Renal pelvis (tissue), 4 donors: ENCODE results near the gene UGT1A3. TPM values are rescaled to one million over a fixed set of nuclear protein-coding genes. Genes with fewer than 3 reads are reported as not detected.

Experiments
- DNase-seq: peaks from one replicate; pipeline ENCODE4 v3.0.0-alpha.2; 2013
- polyA plus RNA-seq, 3 donors: library from polyadenylated mRNA; unstranded; fragments of 120-200 nt; gene quantifications; one replicate each; pipeline ENCODE4 v1.2.1, GENCODE V29; 2013; ENCODE audit not compliant: insufficient read length in 3 of 3

Gene UGT1A3
- polyA plus RNA-seq, 3 donors = 0.14 TPM; not detected in 2

- DNase-seq = no peak
Observed at GRCh38 chr2:233796254-233796653, 67.4 kb downstream of the UGT1A3 start.

- no peak for DNase-seq
Observed at GRCh38 chr2:233798335-233799086, 69.7 kb downstream of the UGT1A3 start.

DNA sequence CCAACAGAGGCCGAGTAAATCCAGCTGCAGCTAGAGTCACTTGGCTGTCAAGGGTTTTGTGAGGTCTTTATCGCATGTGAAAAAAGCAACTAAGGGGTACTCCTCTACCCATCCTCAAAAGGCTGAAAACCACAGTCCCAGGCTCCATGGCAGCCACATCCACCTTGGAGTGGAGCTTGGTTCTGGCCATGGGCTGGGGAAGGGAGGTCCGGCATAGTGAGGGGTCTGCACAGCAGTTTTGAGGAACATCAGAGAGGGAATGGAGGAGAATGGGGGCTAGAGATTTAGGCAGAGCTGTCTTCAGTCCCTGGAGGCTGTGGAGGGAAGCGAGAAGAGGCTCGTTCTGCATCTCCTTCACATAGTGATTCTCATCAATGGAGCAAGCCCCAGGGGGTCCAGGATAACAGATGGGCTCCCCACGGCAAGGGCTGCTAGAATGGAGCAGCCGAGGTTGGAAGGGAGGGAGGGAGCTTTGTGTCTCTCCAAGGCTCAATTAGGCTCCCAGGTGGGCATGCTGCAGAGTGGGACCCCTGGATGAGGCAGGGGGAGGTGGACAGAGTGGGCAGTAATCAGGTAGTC is 70.3 kb downstream of the UGT1A3 start:
- no peak for DNase-seq

DNA sequence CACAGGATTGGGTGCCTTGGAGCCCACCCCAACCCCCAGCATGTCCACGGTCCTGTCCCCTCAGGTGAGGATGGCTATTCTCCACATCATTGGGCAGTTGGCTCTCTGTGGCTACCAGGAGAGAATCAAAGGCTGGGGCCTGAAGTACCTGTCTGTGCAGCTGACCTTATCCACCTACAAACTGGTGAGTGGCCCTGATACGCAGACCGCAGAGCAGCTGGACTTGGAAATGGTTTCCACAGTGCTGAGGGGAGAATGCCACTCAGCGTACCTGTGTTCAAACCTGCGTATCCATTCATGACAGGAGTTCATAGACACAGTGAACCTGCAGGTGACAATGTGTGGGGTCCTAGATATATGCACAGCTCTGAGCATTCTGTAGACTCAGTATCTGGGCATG is 70.9 kb downstream of the UGT1A3 start:
- DNase-seq = no peak

DNA sequence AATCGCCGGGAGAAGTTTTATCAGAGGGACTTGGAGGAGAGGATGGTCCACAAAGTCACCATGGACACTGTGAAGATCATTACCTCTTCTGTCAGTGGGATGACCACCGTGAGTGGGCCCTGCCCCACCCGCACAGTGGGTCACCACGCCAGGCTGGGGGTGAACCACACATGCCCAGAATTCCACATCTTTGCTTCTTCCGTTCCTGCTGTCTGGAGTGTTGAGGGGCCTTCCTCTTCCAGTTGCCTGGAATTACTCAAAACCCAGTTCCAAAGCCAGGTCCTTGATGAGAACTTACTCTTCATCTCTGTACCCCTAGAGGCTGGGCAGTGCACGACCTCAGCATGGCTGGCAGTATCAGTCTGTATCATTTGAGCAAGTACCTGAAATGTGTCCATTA is 71.4 kb downstream of the UGT1A3 start:
- DNase-seq = no peak

DNA sequence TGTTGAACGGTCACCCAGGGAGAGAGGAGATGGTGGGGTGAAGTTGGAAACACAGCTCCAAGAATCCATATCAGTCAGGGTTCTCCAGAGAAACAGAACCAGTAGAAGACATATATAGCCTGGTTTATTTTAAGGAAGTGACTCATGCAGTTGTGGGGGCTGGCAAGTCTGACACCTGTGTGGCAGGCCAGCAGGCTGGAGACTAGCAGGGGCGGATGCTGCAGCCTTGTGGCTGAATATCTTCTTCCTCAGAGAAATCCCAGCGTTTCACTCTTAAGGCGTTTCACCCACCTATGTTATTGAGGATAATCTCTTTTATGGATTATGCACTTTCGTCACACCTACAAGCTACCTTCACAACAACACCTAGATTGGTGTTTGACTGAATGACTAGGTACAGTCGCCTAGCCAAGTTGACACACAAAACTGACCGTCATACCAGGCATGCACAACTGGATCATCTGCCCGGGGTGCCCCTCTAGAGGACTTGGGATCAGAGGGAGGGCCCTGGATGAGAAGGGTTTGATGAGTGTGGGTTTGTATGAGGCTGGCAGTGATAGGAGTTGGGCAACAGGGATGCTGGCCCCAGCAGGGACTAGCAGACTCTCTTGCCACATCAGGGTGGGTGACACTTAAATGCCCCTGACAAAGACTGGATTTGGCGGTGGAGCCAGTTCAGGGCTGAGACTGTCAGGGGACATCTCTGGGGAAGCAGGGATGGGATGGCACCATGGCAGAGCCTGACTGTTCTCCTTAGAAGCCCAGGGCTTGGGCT is 72.7 kb downstream of the UGT1A3 start:
- DNase-seq = no peak

DNA sequence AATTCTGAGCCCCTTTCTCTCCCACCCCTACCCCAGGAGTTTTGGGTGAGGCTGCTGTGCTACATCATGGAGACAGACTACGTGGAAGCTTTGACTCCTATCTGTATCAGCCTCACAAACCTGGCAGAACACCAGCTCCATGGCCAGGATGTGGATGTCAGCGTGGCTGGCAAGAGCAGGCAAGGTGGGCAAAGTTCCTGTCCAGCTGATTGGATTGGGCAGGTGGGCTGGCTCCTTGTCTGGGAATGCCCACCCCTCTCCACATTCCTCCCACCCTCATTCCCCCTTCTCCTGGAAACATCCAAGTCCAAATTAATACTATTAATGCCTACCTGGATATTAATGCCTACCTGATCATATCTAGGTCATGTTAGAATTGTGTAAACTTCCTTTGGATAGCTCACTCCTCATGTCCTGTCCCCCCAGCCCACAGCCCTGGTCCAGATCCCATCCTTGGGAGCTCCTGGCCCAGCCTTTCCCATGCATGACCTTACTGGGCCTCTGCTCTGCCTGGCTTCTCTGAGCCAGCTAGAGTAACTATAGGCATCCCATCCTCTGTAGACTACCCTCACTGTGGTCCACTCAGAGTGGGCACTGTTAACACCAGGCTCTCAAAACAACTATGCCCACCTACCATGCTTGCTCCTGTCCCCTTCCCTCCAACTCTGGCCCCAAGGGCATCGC is 73.4 kb downstream of the UGT1A3 start:
- no peak for DNase-seq

DNA sequence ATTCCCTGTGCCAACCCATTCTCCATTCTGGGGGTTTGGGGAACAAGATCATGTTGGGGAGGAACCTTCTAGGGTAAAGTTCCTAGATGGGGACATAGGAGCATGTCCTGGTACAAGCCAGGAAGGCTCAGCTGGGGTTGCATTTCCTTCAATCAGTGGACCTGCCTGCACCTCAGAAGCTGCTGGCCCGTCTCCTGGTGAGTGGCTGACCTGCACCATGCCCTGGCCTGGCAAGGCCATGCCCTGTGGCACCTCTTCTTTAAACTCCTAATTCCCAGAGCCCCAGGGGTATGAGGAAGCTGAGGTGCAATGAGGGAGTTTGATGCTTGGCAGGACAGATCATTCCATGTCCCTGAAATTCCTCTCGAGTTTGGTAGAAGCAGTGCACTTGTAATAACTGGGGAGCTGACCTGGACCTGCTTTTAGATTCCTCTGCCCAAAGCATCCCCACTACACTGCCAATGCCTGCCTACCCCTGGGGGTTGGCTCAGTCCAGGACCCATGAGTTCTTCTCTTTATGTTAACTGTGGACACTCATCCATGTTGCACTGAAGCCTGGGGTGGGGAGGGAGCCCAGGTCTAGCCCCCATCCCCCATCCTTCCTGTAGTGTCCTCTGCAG is 74.6 kb downstream of the UGT1A3 start:
- DNase-seq = no peak

- DNase-seq = no peak
Observed at GRCh38 chr2:233803994-233804393, 75.2 kb downstream of the UGT1A3 start.

DNA sequence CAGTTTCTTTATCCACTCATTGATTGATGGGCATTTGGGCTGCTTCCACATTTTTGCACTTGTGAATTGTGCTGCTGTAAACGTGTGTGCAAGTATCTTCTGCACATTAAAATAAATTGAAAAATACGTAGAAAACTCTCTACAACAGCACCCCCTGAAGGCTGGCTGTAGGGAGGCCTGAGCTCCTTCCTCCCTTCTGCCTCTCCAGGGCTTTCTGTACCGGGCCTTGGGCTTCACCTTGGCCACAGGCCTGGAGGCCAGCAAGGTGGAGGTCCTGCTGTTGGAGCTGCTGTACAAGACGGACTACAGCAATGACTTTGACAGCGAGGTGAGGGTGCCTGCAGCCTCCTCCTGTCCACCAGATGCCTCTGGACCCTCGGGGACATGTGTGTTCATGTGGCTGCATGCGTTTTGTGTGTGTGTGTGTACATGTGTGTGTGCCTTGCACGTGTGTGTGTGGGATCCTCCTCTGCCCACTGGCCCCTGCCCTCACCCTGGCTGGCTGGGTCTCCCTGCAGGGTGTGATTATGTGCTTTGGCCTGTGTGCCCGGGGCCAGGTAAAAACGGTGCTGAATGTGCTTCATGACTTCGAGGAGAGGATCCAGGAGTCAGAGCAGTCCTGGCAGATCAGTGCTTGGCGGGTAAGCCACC is 78.5 kb downstream of the UGT1A3 start:
- DNase-seq = no peak

DNA sequence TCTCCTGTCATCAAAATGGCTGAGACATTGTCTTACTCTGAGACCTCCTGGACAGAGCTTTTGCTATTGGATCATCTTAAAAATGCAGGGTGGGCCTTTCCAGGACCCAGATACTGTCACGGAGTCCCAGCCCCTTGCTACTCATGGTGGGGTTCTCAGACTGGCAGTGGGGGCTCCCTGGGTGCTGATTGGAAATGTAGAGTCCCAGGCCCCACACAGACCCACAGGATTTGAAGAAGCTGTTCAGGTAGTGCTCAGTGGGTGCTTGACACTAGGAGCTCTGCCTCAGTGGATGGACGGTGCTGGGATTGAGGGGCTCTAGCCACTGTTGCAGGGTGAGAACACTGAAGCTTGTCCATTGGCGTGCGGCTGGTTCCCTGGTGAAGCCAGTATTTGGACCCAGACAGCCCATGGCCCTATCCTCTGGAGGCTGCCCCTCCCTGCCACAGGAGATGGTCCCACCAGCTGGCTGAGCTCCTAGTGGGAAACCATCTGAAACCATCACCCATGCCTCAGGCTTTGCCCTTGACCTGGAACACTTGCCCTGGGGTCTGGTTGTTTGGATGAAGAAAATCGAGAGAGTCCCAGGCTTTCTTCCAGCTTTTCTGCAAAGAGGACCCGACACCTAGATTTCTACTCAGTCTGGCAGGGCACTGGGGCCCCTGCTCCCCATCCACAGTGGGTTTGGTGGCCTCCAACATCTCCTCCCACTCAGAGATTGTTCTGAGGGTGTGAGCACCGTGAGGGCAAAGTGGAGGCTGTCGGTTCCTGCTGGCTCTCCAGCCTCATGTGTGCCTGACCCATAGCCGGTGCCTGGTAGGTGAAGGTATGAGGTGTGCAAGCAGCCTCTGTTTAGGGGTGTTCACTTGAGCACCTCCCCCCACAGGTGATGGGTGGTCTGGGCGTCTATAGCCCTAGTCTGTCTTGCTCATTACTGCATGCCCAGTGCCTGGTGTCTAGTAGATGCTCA is 79.4 kb downstream of the UGT1A3 start:
- DNase-seq = no peak

DNA sequence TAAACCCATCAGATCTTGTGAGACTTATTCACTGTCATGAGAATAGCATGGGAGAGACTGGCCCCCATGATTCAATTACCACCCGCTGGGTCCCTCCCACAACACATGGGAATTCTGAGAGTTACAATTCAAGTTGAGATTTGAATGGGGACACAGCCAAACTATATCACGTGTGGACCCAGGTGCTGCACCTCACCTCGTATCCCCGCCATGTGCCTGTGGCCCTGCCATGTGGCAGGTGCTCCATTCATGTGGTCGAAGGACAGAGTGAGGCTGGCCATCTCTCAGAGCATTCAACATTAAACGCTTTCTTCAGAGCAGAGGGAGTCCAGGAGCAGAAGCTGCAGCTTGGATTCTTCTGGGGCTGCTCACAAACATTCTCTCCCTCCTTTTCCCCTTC is 81.5 kb downstream of the UGT1A3 start:
- DNase-seq = no peak

DNA sequence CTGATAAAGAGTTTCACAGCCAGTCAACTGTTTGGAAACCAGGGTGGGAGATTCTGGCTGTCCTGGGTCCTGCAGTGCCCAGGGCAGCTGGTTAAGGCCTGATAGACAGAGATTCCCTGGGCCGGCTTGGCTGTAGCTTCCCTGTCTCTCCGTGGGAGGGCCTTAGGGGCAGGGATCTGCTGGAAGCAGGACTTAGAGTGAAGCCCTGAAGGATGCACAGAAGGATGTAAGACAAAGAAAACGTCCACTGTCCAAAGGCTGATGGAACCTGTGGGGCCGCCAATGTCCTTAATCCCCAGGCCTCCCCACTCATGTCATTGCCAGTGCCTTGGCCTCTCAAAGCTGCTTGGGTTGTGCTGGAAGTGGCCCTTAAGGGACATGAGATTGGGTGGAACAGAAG is 82.2 kb downstream of the UGT1A3 start:
- no peak for DNase-seq

GRCh38 chr2:233811732-233812131 is 82.9 kb downstream of the UGT1A3 start:
- no peak for DNase-seq

GRCh38 chr2:233813236-233814055 is 84.6 kb downstream of the UGT1A3 start:
- peak; percentile 60 for DNase-seq

DNA sequence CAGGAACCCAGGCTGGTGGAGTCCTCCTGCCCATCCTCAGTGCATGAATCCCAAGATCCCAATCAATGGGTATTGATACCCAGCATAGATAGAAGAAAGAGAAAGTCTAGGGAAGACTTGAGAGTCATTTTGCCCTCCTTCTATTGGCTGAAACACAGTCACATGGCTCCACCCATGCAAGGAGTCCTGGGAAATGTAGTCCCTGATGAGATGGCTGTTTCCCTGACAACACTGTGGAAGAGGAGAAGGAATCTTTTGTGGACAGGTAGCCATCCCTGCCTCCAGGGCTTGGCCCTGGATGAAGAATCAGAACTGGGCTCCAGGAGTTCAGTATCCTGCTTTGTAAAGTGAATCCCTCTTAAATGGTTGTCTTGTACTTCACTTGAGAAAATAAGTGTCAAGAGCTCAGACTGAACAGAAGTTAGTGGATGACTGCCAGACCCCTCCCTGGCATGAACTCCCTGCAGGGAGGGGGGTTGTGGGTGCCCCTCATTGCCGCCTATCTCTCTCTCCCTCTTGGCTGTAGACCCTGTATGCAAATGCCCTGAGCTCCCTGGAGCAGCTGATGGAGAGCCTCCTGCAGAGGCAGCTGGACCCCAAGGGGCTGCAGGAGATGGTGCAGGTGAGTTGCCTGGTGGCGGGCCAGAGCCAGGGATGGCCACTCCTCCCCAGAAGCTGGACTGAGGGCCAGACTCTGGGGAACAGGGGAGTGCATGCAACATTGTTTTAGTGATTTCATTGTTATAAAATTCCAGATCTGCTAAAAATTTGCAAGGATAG is 85.4 kb downstream of the UGT1A3 start:
- no peak for DNase-seq

- no peak for DNase-seq
Observed at GRCh38 chr2:233815861-233816260, 87.0 kb downstream of the UGT1A3 start.

GRCh38 chr2:233816334-233816733 is 87.5 kb downstream of the UGT1A3 start:
- no peak for DNase-seq

GRCh38 chr2:233816771-233817170 is 87.9 kb downstream of the UGT1A3 start:
- no peak for DNase-seq
